Stimulated activated naive B cell treated with anti-CD40 and anti-IgM and Interleukin-4, amounts not matched to agents 10 μg/mL and 1 μg/mL and 100 μg/mL, for 72 hours (primary cell): ENCODE measurements around the gene SCARB1.

ENCODE experiments used
- ATAC-seq, 2 donors: fragments of 150-1000 bp; cut with Tn5 transposase; replicated peaks; 2 replicates each; pipeline ENCODE4 v1.10.0; 2021; ENCODE audit warnings: moderate library complexity in 1 of 2
- DNase-seq: peaks from one replicate; pipeline ENCODE4 v3.0.0; 2021
- H3K27ac Mint-ChIP-seq: one replicate; pipeline ENCODE4 v1.8.0; 2022; ENCODE audit warnings: mild to moderate bottlenecking, mixed read lengths
- H3K27me3 Mint-ChIP-seq, 2 donors: one replicate each; pipeline ENCODE4 v1.8.0; 2022; ENCODE audit warnings: mixed read lengths in 2 of 2
- H3K36me3 Mint-ChIP-seq, 2 donors: one replicate each; pipeline ENCODE4 v1.8.0; 2022; ENCODE audit warnings: mixed read lengths in 2 of 2, mild to moderate bottlenecking in 1 of 2
- H3K4me1 Mint-ChIP-seq, 2 donors: one replicate each; pipeline ENCODE4 v1.8.0; 2022; ENCODE audit warnings: mixed read lengths in 2 of 2, mild to moderate bottlenecking in 1 of 2
- H3K4me3 Mint-ChIP-seq, 2 donors: one replicate each; pipeline ENCODE4 v1.8.0; 2022; ENCODE audit warnings: mild to moderate bottlenecking in 2 of 2, mixed read lengths in 2 of 2, moderate library complexity in 1 of 2
- H3K9me3 Mint-ChIP-seq, 2 donors: one replicate each; pipeline ENCODE4 v1.8.0; 2022; ENCODE audit warnings: mixed read lengths in 2 of 2, mild to moderate bottlenecking in 1 of 2

The SCARB1 gene

GRCh38 chr12:124753228-124753591, 110.5 kb downstream of the SCARB1 start:
- H3K27me3 Mint-ChIP-seq = peaks cover 33 to 42% of the 10 kb centered on the region in 2 donors
- H3K27ac Mint-ChIP-seq = no peak overlapping the region
- peaks cover 8 to 12% of the 10 kb centered on the region in 2 donors for H3K9me3 Mint-ChIP-seq
- no peak overlapping the region for H3K4me3 Mint-ChIP-seq
- peaks cover 0 to 7% of the 10 kb centered on the region in 2 donors for H3K36me3 Mint-ChIP-seq
- DNase-seq (no peak), ATAC-seq (no peak)
- H3K4me1 Mint-ChIP-seq = peaks cover 10 to 13% of the 10 kb centered on the region in 2 donors

- Mint-ChIP-seq H3K36me3 (peaks cover 0 to 7% of the 10 kb centered on the region in 2 donors), H3K27ac (no peak overlapping the region), H3K4me1 (peaks cover 14 to 15% of the 10 kb centered on the region in 2 donors), H3K9me3 (peaks cover 7 to 10% of the 10 kb centered on the region in 2 donors), H3K4me3 (no peak overlapping the region), H3K27me3 (peaks cover 30 to 40% of the 10 kb centered on the region in 2 donors)
- ATAC-seq (no peak), DNase-seq (no peak)
Measured at GRCh38 chr12:124752437-124753227, 111.0 kb downstream of the SCARB1 start.

GRCh38 chr12:124751654-124752355, 111.9 kb downstream of the SCARB1 start:
- peaks cover 22% of the 10 kb centered on the region in 2 donors for H3K4me1 Mint-ChIP-seq
- H3K27ac Mint-ChIP-seq = no peak overlapping the region
- peaks cover 2 to 4% of the 10 kb centered on the region in 2 donors for H3K9me3 Mint-ChIP-seq
- ATAC-seq = no peak
- H3K27me3 Mint-ChIP-seq = peaks cover 27 to 38% of the 10 kb centered on the region in 2 donors
- H3K36me3 Mint-ChIP-seq = peaks cover 0 to 7% of the 10 kb centered on the region in 2 donors
- no peak overlapping the region for H3K4me3 Mint-ChIP-seq
- DNase-seq = no peak

DNA sequence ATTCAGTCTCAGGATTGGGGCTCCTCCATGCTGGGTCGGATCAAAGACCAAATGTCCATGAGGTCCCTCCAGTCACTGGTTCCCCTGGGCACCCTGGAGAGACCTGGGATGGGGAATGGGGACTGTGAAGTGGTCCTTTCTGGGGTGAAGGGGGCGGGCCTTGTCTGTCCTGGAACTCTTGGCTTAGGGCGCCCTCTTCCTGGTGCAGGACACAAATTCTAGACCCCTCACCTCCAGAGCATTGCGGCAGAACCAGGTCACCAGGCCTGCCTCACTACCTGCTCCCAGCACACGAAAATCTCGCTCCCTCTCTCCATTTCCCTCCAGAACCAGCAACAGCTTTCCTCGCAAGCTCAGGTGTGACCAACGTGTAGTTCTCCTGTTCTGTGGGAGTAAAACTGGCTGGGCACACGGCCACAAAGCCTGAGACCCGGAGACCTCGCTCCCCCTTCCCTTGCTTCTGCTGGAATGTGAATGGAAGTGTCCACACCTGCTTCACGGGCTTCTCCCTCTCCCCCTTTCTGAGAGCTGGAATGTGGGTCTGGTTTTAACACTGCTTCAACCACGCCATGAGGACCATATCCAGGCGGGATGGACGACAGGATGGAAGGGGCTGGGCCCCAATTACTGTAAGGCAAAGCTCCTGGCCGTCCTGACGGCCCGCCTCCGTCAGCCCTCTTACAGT, 112.7 kb downstream of the SCARB1 start:
- H3K27ac Mint-ChIP-seq = no peak overlapping the region
- H3K4me1 Mint-ChIP-seq = peaks cover 28 to 31% of the 10 kb centered on the region in 2 donors
- peaks cover 0 to 7% of the 10 kb centered on the region in 2 donors for H3K36me3 Mint-ChIP-seq
- DNase-seq (no peak), ATAC-seq (no peak)
- peaks cover 31 to 34% of the 10 kb centered on the region in 2 donors for H3K27me3 Mint-ChIP-seq
- H3K9me3 Mint-ChIP-seq = peaks cover 2 to 4% of the 10 kb centered on the region in 2 donors
- no peak overlapping the region for H3K4me3 Mint-ChIP-seq

GRCh38 chr12:124750149-124750656, 113.5 kb downstream of the SCARB1 start:
- peaks cover 30 to 34% of the 10 kb centered on the region in 2 donors for H3K4me1 Mint-ChIP-seq
- peaks cover 31 to 36% of the 10 kb centered on the region in 2 donors for H3K27me3 Mint-ChIP-seq
- ATAC-seq (no peak), DNase-seq (no peak)
- peaks cover 0 to 7% of the 10 kb centered on the region in 2 donors for H3K36me3 Mint-ChIP-seq
- H3K4me3 Mint-ChIP-seq = no peak overlapping the region
- H3K9me3 Mint-ChIP-seq = peaks cover 2 to 4% of the 10 kb centered on the region in 2 donors
- H3K27ac Mint-ChIP-seq = no peak overlapping the region

GRCh38 chr12:124749725-124750124, 113.9 kb downstream of the SCARB1 start:
- peaks cover 27 to 33% of the 10 kb centered on the region in 2 donors for H3K4me1 Mint-ChIP-seq
- H3K4me3 Mint-ChIP-seq = no peak overlapping the region
- H3K36me3 Mint-ChIP-seq = peaks cover under 1 to 7% of the 10 kb centered on the region in 2 donors
- ATAC-seq (no peak), DNase-seq (no peak)
- peaks cover 28 to 36% of the 10 kb centered on the region in 2 donors for H3K27me3 Mint-ChIP-seq
- H3K27ac Mint-ChIP-seq = no peak overlapping the region
- H3K9me3 Mint-ChIP-seq = peaks cover 2 to 4% of the 10 kb centered on the region in 2 donors

DNA sequence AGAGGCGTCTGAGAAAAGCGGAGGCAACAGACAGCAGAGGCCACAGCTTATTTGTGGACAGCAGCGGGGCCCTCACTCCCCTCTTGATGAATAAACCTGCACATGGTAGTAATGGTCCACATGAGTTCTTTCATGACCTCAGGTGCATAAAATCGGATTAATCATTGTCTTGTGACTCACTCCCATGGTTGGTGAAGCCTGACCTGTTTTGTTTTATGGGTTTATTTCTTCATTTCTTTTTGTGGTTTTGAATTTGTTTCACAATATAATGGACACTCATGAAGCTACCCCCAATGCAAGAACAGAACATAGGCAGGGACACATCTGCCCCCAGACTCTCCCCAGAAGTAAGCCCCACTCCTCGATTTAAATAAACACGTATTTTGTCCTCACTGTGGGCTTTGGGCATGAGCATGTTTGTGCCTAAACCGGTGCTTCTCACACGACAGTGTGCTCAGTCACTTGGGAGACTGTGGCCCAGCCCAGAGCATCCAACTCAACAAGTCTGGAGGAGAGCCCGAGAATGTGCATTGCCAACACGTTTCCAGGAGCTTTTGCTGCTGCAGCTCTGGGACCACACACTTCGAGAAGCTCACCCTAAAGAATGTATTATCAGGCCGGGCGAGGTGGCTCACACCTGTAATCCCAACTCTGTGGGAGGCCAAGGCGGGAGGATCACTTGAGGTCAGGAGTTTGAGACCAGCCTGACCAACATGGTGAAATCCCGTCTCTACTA, 116.1 kb downstream of the SCARB1 start:
- Mint-ChIP-seq H3K27me3 (peaks cover 19 to 32% of the 10 kb centered on the region in 2 donors), H3K4me3 (no peak overlapping the region), H3K36me3 (peaks cover under 1 to 2% of the 10 kb centered on the region in 2 donors), H3K4me1 (peaks cover 27 to 35% of the 10 kb centered on the region in 2 donors), H3K27ac (peak overlapping the region; percentile 65), H3K9me3 (no peaks in the 10 kb centered on the region)
- ATAC-seq = peak; percentile 82 to 86
- no peak for DNase-seq

DNA sequence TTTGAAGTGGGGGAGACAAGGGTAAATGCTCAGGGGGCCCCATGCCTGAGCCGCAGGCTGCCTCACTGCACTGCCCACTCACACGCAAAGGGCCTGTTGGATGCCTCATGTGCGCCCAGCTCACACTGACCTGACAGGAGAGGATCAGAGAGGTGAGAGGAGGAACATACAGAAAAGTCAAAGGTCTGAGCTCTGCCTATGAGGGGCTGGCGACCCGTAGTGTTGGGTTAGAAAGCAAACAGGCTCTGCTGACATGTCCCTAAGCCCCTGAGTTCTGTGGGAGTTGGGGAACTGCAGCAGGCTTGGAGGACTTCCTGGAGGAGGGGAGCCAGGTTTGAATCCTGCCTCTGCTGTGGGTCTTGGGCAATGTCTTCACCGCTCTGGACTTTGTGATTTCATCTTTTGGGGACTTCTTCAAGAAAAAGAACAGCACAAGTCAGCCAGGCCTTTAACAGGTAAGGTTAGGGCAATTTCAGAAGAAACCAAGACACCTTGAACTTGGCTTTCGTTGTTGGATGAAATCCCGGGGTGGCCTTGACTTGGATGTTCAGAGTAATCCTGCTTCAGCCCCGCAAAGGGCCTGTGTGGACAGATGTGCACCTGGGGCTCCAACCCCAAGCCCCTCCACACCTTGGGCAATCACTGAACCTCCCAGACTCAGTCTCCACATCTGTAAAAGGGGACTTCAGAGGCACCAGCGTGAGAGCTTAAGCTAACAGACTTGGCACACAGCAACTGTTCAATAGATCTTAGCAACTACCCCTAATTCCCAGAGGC, 116.8 kb downstream of the SCARB1 start:
- no peak for DNase-seq
- Mint-ChIP-seq H3K27ac (peak overlapping the region; percentile 76), H3K27me3 (peaks cover 20 to 32% of the 10 kb centered on the region in 2 donors), H3K36me3 (peaks cover 0 to 2% of the 10 kb centered on the region in 2 donors), H3K4me1 (peaks cover 27 to 35% of the 10 kb centered on the region in 2 donors), H3K4me3 (peak overlapping the region; percentile 66 to 77), H3K9me3 (no peaks in the 10 kb centered on the region)
- ATAC-seq = no peak

DNA sequence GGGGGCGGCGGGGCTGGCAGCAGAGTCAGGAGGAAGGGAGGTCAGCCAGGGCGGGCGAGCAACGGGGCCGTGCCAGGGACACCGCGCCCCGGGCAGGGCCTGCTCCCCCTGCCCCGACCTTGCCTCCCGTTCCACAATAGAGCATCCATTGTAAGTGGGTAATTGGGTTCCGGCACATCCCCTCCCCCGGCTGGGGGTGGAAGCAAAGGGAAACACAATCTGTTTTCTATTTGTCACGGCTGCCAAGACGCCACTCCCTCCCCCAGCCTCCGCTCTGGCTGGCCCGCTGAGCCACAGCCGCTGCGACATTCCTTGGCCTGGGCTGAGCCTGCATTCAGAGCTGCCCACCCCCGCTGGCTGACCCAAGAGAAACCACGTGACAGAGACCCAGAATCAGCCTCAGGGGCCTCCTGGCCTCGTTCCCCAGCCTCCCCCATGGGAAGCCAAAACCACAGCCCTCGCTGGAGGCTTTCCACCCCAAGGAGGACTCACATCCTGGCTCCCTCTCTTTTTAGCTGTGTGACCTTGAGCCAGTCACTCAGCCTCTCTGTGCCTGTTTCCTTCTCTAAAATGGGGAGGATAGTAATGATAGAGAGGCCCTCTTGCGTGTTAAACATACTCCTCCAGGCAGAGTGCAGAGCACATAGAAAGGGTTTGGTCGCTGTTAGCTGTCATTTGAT, 117.6 kb downstream of the SCARB1 start:
- ATAC-seq = peak; percentile 41 to 48
- Mint-ChIP-seq H3K4me1 (peaks cover 27 to 35% of the 10 kb centered on the region in 2 donors), H3K36me3 (peaks cover 0 to 2% of the 10 kb centered on the region in 2 donors), H3K4me3 (peak overlapping the region; percentile 66 to 77), H3K27ac (peak overlapping the region; percentile 84), H3K9me3 (no peaks in the 10 kb centered on the region), H3K27me3 (peaks cover 19 to 32% of the 10 kb centered on the region in 2 donors)
- DNase-seq = no peak

DNA sequence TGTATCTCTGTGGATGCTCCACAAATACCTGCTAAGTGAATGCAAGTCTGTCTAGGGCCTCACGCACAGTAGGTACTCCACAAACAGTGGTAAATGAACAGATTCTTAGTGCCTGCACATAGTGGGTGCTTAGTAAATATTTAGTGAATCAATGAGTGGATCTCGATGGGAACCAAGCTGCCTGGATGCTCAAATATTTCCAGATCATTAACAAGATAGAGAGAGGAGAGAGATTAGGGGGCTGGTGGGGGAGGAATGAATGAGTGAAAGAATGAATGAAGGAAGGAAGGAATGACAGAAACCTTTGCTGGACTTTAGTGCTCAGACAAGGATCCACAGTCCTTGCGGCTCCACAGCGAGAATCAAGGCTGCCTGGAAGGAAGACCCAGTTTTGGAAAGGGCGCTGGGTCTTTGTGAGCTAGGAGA, 118.2 kb downstream of the SCARB1 start:
- ATAC-seq (no peak), DNase-seq (no peak)
- Mint-ChIP-seq H3K4me1 (peaks cover 26 to 40% of the 10 kb centered on the region in 2 donors), H3K27me3 (peaks cover 21 to 34% of the 10 kb centered on the region in 2 donors), H3K36me3 (peaks cover 0 to 2% of the 10 kb centered on the region in 2 donors), H3K9me3 (no peaks in the 10 kb centered on the region), H3K4me3 (peak overlapping the region; percentile 24 to 48), H3K27ac (no peak overlapping the region)

DNA sequence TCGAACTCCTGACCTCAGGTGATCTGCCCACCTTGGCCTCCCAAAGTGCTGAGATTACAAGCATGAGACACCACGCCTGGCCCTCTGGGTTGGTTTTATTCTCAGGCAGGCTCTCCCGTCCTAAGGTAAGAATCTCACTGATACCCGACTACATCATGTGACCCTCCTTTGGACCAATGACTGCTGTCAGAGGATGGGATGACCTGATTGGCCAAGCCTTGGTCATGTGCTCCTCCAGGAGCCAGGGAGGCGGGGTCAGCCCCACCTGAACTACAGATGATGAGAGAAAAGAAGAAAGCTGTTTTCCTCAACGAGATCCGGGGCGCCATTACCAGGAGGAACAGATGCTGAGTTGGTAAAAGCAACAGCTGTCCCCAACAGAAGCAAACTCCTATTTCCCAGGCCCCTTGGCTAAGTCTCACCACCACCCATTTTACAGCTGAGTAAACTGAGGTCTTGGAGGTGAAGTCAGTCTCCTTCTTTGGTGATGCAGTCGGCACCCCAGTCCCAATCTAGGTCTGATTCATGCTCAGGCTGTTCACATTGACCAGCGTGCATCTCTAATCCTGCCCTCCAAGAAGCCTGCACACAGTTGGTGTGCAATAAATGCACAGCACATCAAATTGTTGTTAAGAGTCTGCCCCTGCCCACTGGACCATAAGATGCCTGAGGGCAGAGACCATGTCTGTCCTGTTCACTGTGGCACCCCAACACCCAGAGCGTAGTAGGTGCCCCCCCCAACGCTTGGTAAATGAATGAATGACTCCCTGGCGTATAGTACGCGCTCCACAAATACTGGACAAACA, 118.8 kb downstream of the SCARB1 start:
- no peaks in the 10 kb centered on the region for H3K9me3 Mint-ChIP-seq
- peaks cover 26 to 40% of the 10 kb centered on the region in 2 donors for H3K27me3 Mint-ChIP-seq
- peaks cover 27 to 44% of the 10 kb centered on the region in 2 donors for H3K4me1 Mint-ChIP-seq
- peak overlapping the region; percentile 24 to 48 for H3K4me3 Mint-ChIP-seq
- peaks cover 0 to 2% of the 10 kb centered on the region in 2 donors for H3K36me3 Mint-ChIP-seq
- peak; percentile 23 to 33 for ATAC-seq
- H3K27ac Mint-ChIP-seq = no peak overlapping the region
- DNase-seq = no peak

GRCh38 chr12:124744273-124744640, 119.4 kb downstream of the SCARB1 start:
- Mint-ChIP-seq H3K27me3 (peaks cover 26 to 46% of the 10 kb centered on the region in 2 donors), H3K4me1 (peaks cover 27 to 44% of the 10 kb centered on the region in 2 donors)

More at GRCh38 chr12:124744273-124744640, 119.4 kb downstream of the SCARB1 start:
- H3K27ac Mint-ChIP-seq = no peak overlapping the region
- DNase-seq = no peak
- H3K4me3 Mint-ChIP-seq = no peak overlapping the region
- ATAC-seq = no peak
- peaks cover 0 to 2% of the 10 kb centered on the region in 2 donors for H3K36me3 Mint-ChIP-seq
- H3K9me3 Mint-ChIP-seq = no peaks in the 10 kb centered on the region
